ENCODE results near the gene DENND5A.

Gene DENND5A

DNA sequence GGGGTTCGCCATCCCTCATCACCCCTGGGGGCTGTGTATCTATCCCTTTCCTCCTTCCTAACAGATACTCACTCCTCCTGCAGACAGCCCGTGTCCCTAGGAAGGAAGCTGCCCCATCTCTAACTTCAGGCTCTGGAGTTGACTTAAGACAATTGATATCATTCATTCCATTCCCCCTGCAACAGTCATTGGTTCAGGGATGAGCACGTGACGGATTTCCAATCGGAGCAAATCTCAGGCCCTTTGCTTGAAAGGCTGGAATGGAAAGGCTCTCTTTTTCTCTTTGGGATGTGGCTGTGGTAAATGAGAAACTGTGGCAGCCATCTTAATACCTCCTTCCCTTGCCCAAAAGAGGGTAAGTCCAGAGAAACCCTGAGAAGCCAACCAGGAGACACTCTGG, 168.7 kb downstream of the DENND5A start:
- Histone ChIP-seq H4K5ac (ENCODE audit: low read length) (no peak overlapping the region), H3K18ac (ENCODE audit: low read length) (no peak overlapping the region), H4K8ac (ENCODE audit: low read depth, low read length) (no peak overlapping the region), H3K9ac (ENCODE audit: low read length) (no peak overlapping the region), H2BK120ac (ENCODE audit: low read depth, low read length) (no peak overlapping the region), H3K4ac (ENCODE audit: low read depth, low read length) (no peak overlapping the region), H3K56ac (ENCODE audit: low read length) (no peak overlapping the region), H3K27me3 (ENCODE audit: insufficient read depth, low read length, poor library complexity) (peaks cover 4% of the 10 kb centered on the region), H3K27ac (ENCODE audit: low read depth, low read length) (no peak overlapping the region), H3K79me1 (ENCODE audit: low read length) (no peaks in the 10 kb centered on the region), H3K23ac (ENCODE audit: low read length) (no peak overlapping the region), H3K79me2 (ENCODE audit: control insufficient read depth, insufficient read depth, low read length) (no peaks in the 10 kb centered on the region), H2AK5ac (ENCODE audit: low read length) (no peak overlapping the region), H2BK15ac (replicated peaks; ENCODE audit: low read depth) (no peak overlapping the region), H3K36me3 (ENCODE audit: control insufficient read depth, insufficient read depth, low read length) (no peaks in the 10 kb centered on the region), H3K4me1 (ENCODE audit: control insufficient read depth, low read depth, low read length) (no peaks in the 10 kb centered on the region), H3K4me2 (ENCODE audit: low read length) (no peak overlapping the region), H3K4me3 (ENCODE audit: low read length) (no peak overlapping the region), H2BK5ac (ENCODE audit: low read length) (no peak overlapping the region)
- DNase-seq: no peak
- no CpG with 5 or more reads among the region's 5 CpGs for WGBS (ENCODE audit: extremely low coverage, insufficient coverage, low lambda C conversion rate)

- Histone ChIP-seq H3K36me3 (ENCODE audit: control insufficient read depth, insufficient read depth, low read length) (no peaks in the 10 kb centered on the region), H3K23ac (ENCODE audit: low read length) (no peak overlapping the region), H3K4ac (ENCODE audit: low read depth, low read length) (no peak overlapping the region), H3K9ac (ENCODE audit: low read length) (no peak overlapping the region), H4K5ac (ENCODE audit: low read length) (no peak overlapping the region), H3K18ac (ENCODE audit: low read length) (no peak overlapping the region), H3K79me2 (ENCODE audit: control insufficient read depth, insufficient read depth, low read length) (no peaks in the 10 kb centered on the region), H3K4me3 (ENCODE audit: low read length) (no peak overlapping the region), H2BK15ac (replicated peaks; ENCODE audit: low read depth) (no peak overlapping the region), H3K79me1 (ENCODE audit: low read length) (no peaks in the 10 kb centered on the region), H2AK5ac (ENCODE audit: low read length) (no peak overlapping the region), H3K4me2 (ENCODE audit: low read length) (no peak overlapping the region), H3K27me3 (ENCODE audit: insufficient read depth, low read length, poor library complexity) (peaks cover 7% of the 10 kb centered on the region), H2BK120ac (ENCODE audit: low read depth, low read length) (no peak overlapping the region), H3K4me1 (ENCODE audit: control insufficient read depth, low read depth, low read length) (no peaks in the 10 kb centered on the region), H3K27ac (ENCODE audit: low read depth, low read length) (no peak overlapping the region), H2BK5ac (ENCODE audit: low read length) (no peak overlapping the region), H3K56ac (ENCODE audit: low read length) (no peak overlapping the region), H4K8ac (ENCODE audit: low read depth, low read length) (no peak overlapping the region)
- WGBS (ENCODE audit: extremely low coverage, insufficient coverage, low lambda C conversion rate): no CpG with 5 or more reads among the region's 12 CpGs
- DNase-seq: peak; percentile 40
Observed at GRCh38 chr11:9095421-9095820, 169.7 kb downstream of the DENND5A start.

GRCh38 chr11:9094420-9094819, 170.7 kb downstream of the DENND5A start:
- H3K56ac ChIP-seq (ENCODE audit: low read length): no peak overlapping the region
- no peaks in the 10 kb centered on the region for H3K79me2 ChIP-seq (ENCODE audit: control insufficient read depth, insufficient read depth, low read length)
- no peak overlapping the region for H3K4me2 ChIP-seq (ENCODE audit: low read length)
- no peak overlapping the region for H2BK120ac ChIP-seq (ENCODE audit: low read depth, low read length)
- no peak overlapping the region for H2AK5ac ChIP-seq (ENCODE audit: low read length)
- WGBS (ENCODE audit: extremely low coverage, insufficient coverage, low lambda C conversion rate): no CpG with 5 or more reads among the region's 8 CpGs
- no peak overlapping the region for H4K5ac ChIP-seq (ENCODE audit: low read length)
- no peak overlapping the region for H3K23ac ChIP-seq (ENCODE audit: low read length)
- no peak overlapping the region for H2BK5ac ChIP-seq (ENCODE audit: low read length)
- H4K8ac ChIP-seq (ENCODE audit: low read depth, low read length): no peak overlapping the region
- H3K9ac ChIP-seq (ENCODE audit: low read length): no peak overlapping the region
- peaks cover 7% of the 10 kb centered on the region for H3K27me3 ChIP-seq (ENCODE audit: insufficient read depth, low read length, poor library complexity)
- no peak overlapping the region for H3K4ac ChIP-seq (ENCODE audit: low read depth, low read length)
- no peak overlapping the region for H3K18ac ChIP-seq (ENCODE audit: low read length)
- no peaks in the 10 kb centered on the region for H3K79me1 ChIP-seq (ENCODE audit: low read length)
- no peak overlapping the region for H2BK15ac ChIP-seq (replicated peaks; ENCODE audit: low read depth)
- H3K4me3 ChIP-seq (ENCODE audit: low read length): no peak overlapping the region
- no peaks in the 10 kb centered on the region for H3K4me1 ChIP-seq (ENCODE audit: control insufficient read depth, low read depth, low read length)
- no peak overlapping the region for H3K27ac ChIP-seq (ENCODE audit: low read depth, low read length)
- H3K36me3 ChIP-seq (ENCODE audit: control insufficient read depth, insufficient read depth, low read length): no peaks in the 10 kb centered on the region
- DNase-seq: no peak

DNA sequence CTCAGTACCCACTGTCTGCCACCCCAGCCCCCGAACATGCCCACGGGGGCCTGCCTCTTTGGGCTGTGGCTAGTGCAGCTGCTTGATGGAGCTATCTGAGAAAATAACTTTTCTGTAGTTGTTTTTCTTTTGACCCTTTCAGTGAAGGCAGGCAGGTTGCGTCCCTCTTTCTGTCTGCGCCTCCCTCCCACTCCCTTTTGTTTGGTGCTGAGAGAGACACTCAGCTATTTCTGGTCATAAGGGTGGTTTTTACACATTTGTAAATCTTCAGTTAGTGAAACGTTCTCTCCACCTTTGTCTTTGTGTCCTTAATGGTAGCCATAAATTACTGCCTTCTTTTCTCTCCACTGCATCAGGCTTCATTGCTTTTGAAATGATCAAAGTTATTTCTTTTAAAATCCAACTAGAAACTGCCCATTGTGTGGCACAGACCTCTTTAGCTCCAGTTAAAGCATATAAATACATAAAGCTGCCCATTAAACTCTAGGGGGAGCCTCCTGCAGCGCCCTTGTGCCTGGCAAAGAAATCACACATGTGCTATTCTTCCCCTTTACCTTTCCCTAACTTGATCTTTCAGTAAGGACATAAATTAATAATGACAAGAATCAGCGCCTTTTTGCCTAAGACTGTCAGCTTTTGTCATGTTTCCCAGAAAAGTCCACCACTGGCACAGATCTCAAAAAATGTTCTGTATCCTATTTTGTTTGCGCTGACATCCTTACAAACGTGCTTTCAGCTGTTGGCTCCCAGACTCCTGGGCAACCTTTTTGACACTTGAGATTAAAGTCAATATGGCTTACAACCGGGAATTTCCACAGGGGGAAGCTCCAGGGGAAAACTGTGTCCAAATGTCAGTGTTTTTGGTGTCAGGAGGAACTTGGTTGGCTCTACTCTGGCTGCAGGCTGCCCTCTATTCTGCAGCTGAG, 172.0 kb downstream of the DENND5A start:
- H3K4ac ChIP-seq (ENCODE audit: low read depth, low read length): no peak overlapping the region
- H3K4me1 ChIP-seq (ENCODE audit: control insufficient read depth, low read depth, low read length): no peaks in the 10 kb centered on the region
- no peak overlapping the region for H2BK15ac ChIP-seq (replicated peaks; ENCODE audit: low read depth)
- no peak overlapping the region for H2BK120ac ChIP-seq (ENCODE audit: low read depth, low read length)
- no CpG with 5 or more reads among the region's 10 CpGs for WGBS (ENCODE audit: extremely low coverage, insufficient coverage, low lambda C conversion rate)
- no peak overlapping the region for H4K8ac ChIP-seq (ENCODE audit: low read depth, low read length)
- no peak overlapping the region for H3K9ac ChIP-seq (ENCODE audit: low read length)
- H4K5ac ChIP-seq (ENCODE audit: low read length): no peak overlapping the region
- no peak overlapping the region for H2BK5ac ChIP-seq (ENCODE audit: low read length)
- no peak overlapping the region for H3K4me2 ChIP-seq (ENCODE audit: low read length)
- no peak overlapping the region for H3K27ac ChIP-seq (ENCODE audit: low read depth, low read length)
- no peak overlapping the region for H3K4me3 ChIP-seq (ENCODE audit: low read length)
- no peak overlapping the region for H3K23ac ChIP-seq (ENCODE audit: low read length)
- H2AK5ac ChIP-seq (ENCODE audit: low read length): no peak overlapping the region
- no peak overlapping the region for H3K18ac ChIP-seq (ENCODE audit: low read length)
- H3K36me3 ChIP-seq (ENCODE audit: control insufficient read depth, insufficient read depth, low read length): no peaks in the 10 kb centered on the region
- peaks cover 7% of the 10 kb centered on the region for H3K27me3 ChIP-seq (ENCODE audit: insufficient read depth, low read length, poor library complexity)
- no peak for DNase-seq
- no peaks in the 10 kb centered on the region for H3K79me1 ChIP-seq (ENCODE audit: low read length)
- no peak overlapping the region for H3K56ac ChIP-seq (ENCODE audit: low read length)
- no peaks in the 10 kb centered on the region for H3K79me2 ChIP-seq (ENCODE audit: control insufficient read depth, insufficient read depth, low read length)

DNA sequence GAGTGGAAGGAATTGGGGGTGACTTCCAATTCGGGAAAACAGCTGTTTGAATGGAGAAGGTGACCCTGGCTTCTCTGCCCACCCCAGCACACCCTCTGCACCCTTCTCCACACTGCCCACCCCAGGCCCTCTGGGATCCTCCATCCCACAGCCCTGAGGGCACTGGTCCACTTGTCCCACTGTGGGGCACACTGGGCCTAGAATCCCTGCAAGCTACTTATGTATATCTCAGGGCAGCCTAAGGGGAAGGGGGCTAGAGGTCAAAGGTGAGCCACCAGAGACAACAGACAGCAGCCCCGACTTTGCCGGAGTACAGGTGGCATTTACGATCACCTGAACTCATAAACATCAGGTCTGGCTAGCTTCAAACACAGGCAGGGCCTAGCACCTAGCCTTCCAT, 173.1 kb downstream of the DENND5A start:
- no CpG with 5 or more reads among the region's 4 CpGs for WGBS (ENCODE audit: extremely low coverage, insufficient coverage, low lambda C conversion rate)
- Histone ChIP-seq H2BK120ac (ENCODE audit: low read depth, low read length) (no peak overlapping the region), H3K79me2 (ENCODE audit: control insufficient read depth, insufficient read depth, low read length) (no peaks in the 10 kb centered on the region), H3K4me1 (ENCODE audit: control insufficient read depth, low read depth, low read length) (no peaks in the 10 kb centered on the region), H3K23ac (ENCODE audit: low read length) (no peak overlapping the region), H2AK5ac (ENCODE audit: low read length) (no peak overlapping the region), H3K56ac (ENCODE audit: low read length) (no peak overlapping the region), H3K27me3 (ENCODE audit: insufficient read depth, low read length, poor library complexity) (peaks cover 7% of the 10 kb centered on the region), H3K4ac (ENCODE audit: low read depth, low read length) (no peak overlapping the region), H3K18ac (ENCODE audit: low read length) (no peak overlapping the region), H4K8ac (ENCODE audit: low read depth, low read length) (no peak overlapping the region), H3K79me1 (ENCODE audit: low read length) (no peaks in the 10 kb centered on the region), H3K9ac (ENCODE audit: low read length) (no peak overlapping the region), H3K27ac (ENCODE audit: low read depth, low read length) (no peak overlapping the region), H3K4me3 (ENCODE audit: low read length) (no peak overlapping the region), H2BK5ac (ENCODE audit: low read length) (no peak overlapping the region), H3K36me3 (ENCODE audit: control insufficient read depth, insufficient read depth, low read length) (no peaks in the 10 kb centered on the region), H3K4me2 (ENCODE audit: low read length) (no peak overlapping the region), H4K5ac (ENCODE audit: low read length) (no peak overlapping the region), H2BK15ac (replicated peaks; ENCODE audit: low read depth) (no peak overlapping the region)
- DNase-seq: no peak
